Measurements from ENCODE around the gene CLEC4F.
"Not testable (repeated sequence)": the region's sequence is repeated elsewhere in the genome, so short reads cannot be mapped to it uniquely, and the experiment has no call there.

Gene CLEC4F

GRCh38 chr2:70826696-70827350, 6.4 kb upstream of the CLEC4F start:
- no peak for DNase-seq

GRCh38 chr2:70823249-70823648, 2.9 kb upstream of the CLEC4F start:
- DNase-seq: no peak

- DNase-seq: no peak
These were observed 2.4 kb upstream of the CLEC4F start for GRCh38 chr2:70822843-70823242.

GRCh38 chr2:70817284-70817954, 3.0 kb downstream of the CLEC4F start:
- no peak for DNase-seq

GRCh38 chr2:70816726-70817125, 3.7 kb downstream of the CLEC4F start:
- DNase-seq: no peak

- no peak for DNase-seq
These were observed 11.1 kb downstream of the CLEC4F start for GRCh38 chr2:70808983-70809958.

- no peak for DNase-seq
These were observed 12.6 kb downstream of the CLEC4F start for GRCh38 chr2:70807828-70808118.

GRCh38 chr2:70807102-70807827, 13.1 kb downstream of the CLEC4F start:
- no peak for DNase-seq

- DNase-seq: no peak
These were observed 13.8 kb downstream of the CLEC4F start for GRCh38 chr2:70806620-70807019.

- DNase-seq: no peak
These were observed 14.4 kb downstream of the CLEC4F start for GRCh38 chr2:70806013-70806412.

- no peak for DNase-seq
These were observed 18.7 kb downstream of the CLEC4F start for GRCh38 chr2:70801607-70802263.

- no peak for DNase-seq
These were observed 20.7 kb downstream of the CLEC4F start for GRCh38 chr2:70799706-70800105.

- DNase-seq: not testable (repeated sequence)
These were observed 22.4 kb downstream of the CLEC4F start for GRCh38 chr2:70797996-70798395.

- no peak for DNase-seq
These were observed 22.9 kb downstream of the CLEC4F start for GRCh38 chr2:70797506-70797905.

- DNase-seq: no peak
These were observed 24.1 kb downstream of the CLEC4F start for GRCh38 chr2:70796262-70796661.

GRCh38 chr2:70795164-70795995, 25.0 kb downstream of the CLEC4F start:
- no peak for DNase-seq

- DNase-seq: no peak
These were observed 26.9 kb downstream of the CLEC4F start for GRCh38 chr2:70793450-70793849.

GRCh38 chr2:70790136-70790828, 30.1 kb downstream of the CLEC4F start, which contains the start of gene FIGLA:
FIGLA (minus strand) TSS chr2:70790643; CDS start chr2:70790638, 5 bp downstream.
- no peak for DNase-seq

- DNase-seq: peak; percentile 73
These were observed 30.9 kb downstream of the CLEC4F start for GRCh38 chr2:70789304-70790135.

All from stimulated activated CD4-positive, alpha-beta T cell treated with anti-CD3 and anti-CD28 coated beads, Interleukin-4, amount 100 ng/mL, for 24 hours (primary cell).